Stimulated activated CD4-positive, alpha-beta T cell treated with anti-CD3 and anti-CD28 coated beads, Interleukin-4, amount 100 ng/mL, for 48 hours (primary cell): Measurements from ENCODE around the gene PANX3.
A peak's percentile ranks its signal among the peaks of the same experiment; 100 is the strongest.
"Not testable (repeated sequence)": the region's sequence is repeated elsewhere in the genome, so short reads cannot be mapped to it uniquely, and the experiment has no call there.

Source experiments
- DNase-seq, 2 donors: peaks; one replicate each; pipeline ENCODE4 v3.0.0-alpha.2; 2020; ENCODE audit warnings: low read depth in 2 of 2

The PANX3 gene

DNA sequence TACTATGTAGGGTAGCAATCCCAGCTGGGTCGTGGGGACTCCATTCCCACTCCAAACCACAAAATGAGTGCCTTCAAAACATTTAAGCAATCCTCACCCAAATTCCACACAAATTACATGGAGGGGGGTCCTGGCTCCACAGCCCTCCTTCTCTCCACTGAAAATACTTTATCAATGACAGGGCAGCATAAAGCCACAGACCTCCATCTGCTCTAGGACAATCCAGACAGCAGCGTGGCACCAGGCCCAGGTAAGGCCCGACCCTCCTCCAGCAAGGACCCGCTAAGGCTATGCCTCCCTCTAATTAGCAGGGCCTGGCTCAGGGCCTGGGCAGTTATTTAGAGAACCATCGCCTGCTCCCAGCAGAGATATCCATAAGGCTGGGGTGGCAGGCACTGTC lies at the start of gene PANX3:
PANX3 (plus strand) TSS at position 365 of the 400 bp plus-strand sequence. CDS start 129 bp downstream, outside the sequence.
- no peak for DNase-seq

GRCh38 chr11:124569697-124570096 lies 41.5 kb upstream of the PANX3 start, which contains the start of gene OR8A1:
TSS of gene OR8A1 (plus strand) at chr11:124569997. CDS start at chr11:124570120, 123 bp downstream.
- no peak for DNase-seq

DNA sequence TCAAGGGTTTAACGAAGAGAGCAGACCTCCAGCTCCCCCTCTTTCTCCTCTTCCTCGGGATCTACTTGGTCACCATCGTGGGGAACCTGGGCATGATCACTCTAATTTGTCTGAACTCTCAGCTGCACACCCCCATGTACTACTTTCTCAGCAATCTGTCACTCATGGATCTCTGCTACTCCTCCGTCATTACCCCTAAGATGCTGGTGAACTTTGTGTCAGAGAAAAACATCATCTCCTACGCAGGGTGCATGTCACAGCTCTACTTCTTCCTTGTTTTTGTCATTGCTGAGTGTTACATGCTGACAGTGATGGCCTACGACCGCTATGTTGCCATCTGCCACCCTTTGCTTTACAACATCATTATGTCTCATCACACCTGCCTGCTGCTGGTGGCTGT lies 41.1 kb upstream of the PANX3 start:
- DNase-seq, result no peak

GRCh38 chr11:124577716-124578427 lies 33.4 kb upstream of the PANX3 start:
- no peak for DNase-seq

DNA sequence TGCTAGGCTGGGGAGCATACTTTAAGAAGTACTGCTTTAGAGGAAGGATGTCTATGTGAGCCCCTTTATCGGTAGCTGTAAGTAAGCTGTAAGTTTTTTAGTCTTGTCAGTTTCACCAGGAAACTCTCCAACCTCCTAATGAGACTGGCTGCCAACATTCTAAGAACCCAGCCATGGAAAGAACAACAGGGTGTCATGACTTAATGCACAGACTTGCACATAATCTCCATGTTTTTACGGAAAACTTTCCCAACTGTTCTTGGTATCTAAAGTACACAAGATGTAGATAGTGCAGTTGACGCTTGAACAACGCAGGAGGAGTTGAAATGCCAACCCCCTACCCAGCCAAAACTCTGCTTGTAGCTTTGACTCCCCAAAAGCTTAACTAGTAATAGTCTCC lies 32.5 kb upstream of the PANX3 start:
- DNase-seq, result no peak

GRCh38 chr11:124581817-124582216 lies 29.4 kb upstream of the PANX3 start:
- DNase-seq, result no peak

DNA sequence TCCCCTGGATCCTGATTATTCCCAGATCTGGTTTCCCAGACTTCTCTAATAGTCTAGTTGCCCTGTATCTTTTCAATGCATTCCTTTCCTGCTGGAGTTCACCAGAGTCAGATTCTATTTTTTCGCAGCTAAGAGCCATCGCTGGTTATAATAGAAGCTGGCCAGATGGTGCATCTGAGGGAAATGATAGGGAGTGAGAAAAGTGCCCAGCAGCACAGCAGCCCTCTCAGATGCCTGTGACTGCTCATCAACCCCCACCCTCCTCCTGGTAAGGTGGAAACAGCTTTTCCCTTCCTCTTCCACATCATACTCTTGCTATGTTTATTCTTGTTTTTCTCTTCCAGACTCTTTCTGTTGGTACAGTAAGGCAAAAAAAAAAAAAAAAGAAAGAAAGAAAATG lies 28.7 kb upstream of the PANX3 start:
- DNase-seq, result no peak

- no peak for DNase-seq
Observed at GRCh38 chr11:124583781-124584180, 27.4 kb upstream of the PANX3 start.

DNA sequence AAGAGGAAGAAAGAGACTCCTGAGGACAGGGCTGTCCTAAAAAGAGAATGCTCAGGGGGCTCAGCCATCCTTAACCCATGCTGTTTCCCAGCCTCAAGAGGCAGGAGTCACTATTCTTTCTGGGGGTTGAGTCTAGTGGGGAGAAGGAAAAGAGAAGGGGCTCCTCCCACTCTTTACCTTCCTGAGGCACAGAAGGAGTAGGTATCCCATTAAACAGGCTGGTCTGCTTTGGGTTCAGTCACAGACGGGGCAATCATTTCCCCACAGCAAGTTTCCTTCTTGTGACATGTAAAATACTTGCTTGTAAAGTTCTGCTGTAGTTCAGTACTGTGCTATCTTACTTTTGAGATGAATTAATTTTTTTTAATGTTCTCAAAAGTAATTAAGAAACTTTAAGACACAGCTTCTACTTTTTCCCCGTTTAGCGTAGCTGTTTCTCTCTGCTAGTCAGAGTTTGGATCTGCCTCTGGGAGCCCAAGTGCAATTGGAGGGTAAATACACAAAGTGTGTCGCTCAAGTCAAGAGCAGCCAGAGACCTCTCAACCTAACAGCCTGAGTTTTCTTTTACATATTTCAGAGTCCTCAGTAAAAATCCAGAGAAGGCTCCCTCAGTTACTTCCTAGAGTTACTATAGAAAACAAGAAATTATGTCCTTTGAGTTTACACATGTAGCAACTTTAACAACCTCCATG lies 26.4 kb upstream of the PANX3 start:
- DNase-seq, result no peak

DNA sequence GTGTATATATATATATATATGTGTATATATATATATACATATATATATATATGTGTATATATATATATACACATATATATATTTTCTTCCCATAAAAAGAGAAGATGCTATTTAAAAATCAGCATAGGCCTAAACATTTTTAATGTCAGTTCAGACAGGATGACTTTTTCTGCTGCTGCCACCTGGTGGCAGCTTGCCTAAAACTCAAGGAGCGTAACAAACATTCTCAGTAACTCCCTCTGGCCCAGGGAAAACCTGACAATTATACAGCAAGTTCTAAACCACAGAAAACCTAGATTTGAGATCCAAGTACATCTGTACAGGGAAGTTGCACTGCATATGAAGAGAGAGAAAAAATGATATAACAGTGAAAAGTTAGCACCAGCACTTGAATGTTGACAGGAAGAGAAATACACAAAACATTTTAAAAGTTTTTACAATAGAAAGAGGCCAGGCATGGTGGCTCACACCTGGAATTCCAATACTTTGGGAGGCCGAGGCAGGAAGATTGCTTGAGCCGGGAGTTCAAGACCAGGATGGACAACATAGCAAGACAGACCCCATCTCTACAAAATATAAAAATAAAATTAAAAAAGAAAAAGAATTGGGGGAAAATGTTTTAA lies 24.9 kb upstream of the PANX3 start:
- DNase-seq, result peak; percentile 9 to 28

DNA sequence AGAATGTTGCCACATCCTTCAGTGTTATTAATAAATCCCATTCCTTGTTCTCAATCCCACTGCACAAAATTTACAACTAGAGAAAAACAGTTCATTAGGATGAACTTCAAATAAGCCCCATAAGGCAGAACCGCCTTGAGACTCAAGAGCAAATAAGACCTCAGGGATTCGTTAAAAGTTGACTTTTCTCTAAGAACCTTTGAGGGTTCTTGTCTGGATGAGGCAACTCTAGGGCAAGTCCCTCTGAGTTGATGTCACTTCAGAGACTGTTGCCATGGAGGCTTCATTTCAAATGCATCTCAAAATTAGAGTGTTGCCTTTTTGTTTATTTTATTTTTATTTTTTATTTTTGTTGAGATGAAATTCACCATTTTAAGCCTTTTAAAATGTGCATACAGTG lies 19.8 kb upstream of the PANX3 start:
- no peak for DNase-seq

DNA sequence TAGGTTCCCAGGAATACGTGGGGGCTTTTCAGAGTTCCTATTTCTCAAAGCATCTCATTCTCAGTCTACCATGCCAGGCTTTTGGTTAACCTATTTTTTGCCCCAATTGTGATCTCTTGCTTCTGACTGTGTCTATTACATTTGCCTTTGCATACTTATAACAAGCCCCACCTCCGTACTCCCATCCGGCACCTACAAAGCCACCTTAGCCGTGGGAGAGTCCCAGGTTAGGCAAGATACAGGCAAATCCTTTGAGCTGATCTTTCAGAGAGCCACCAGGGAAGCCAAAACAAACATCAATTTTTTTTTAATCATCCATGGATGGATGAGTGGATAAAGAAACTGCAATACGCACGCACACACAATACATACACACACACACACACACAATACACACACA lies 18.6 kb upstream of the PANX3 start:
- no peak for DNase-seq

GRCh38 chr11:124595302-124595701 lies 15.9 kb upstream of the PANX3 start:
- no peak for DNase-seq

- no peak for DNase-seq
Observed at GRCh38 chr11:124597626-124598025, 13.6 kb upstream of the PANX3 start.

DNA sequence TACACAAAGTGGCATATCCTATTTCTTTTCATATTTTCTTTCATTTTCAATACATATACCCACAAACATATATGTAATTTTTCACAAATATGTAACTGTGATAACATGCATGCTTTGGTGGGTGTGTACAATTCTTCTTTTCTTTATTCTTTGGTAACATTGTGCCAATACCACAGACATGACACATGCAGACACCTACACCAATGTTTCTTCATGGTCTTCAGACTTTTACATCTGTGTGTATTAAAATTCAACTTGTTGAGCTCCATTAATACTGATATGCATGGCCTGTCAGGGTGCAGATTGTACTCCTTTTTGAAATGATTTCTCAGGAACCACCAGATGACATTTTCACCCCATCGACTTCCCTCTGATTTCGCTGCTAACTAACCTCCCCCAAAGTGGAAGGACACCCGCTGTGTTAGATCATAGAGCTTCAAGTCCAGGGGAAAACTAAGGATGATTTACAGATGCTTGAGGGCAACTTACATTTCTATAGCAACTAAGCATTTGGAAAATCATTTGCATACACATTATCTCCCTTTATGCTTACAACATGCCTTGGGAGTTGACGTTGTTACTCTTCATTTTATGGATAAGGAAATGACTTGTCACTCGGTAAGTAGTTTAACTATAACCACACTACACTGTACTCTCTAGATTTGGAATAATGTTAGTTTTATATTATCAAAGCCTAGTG lies 10.5 kb upstream of the PANX3 start:
- no peak for DNase-seq

- no peak for DNase-seq
Observed at GRCh38 chr11:124602193-124602592, 9.0 kb upstream of the PANX3 start.

DNA sequence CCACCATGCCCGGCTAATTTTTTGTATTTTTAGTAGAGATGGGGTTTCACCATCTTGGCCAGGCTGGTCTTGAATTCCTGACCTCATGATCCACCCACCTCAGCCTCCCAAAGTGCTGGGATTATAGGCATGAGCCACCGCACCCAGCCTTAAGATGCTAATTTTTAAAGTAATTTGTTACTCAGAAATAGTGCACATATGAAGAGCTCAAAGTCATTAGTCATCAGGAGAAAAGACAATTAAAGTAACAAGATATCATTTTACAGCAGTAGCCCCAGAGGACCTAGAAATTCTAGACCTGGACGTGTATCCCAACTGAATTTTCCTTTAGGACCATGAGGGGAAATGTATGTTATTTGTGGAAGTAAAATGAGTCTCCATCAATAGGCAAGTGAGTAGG lies 8.5 kb upstream of the PANX3 start:
- not testable (repeated sequence) for DNase-seq

- no peak for DNase-seq
Observed at GRCh38 chr11:124605719-124606118, 5.5 kb upstream of the PANX3 start.

DNA sequence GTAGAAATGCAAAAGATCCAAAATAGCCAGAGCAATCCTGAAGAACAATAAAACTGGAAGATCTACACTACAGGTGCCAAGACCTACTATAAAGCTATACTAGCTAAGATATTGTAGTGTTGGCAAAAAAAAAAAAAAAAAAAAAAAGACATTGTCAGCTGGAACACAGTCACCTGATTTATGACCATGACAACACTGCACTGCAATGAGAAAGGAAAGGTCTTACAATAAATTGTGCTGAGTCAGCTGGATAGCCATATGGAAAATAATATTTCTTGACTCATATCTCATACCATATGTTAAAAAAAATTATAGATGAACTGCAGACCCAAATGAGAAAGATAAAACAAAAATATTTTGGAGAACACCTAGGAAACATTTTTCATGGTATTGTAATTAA lies 3.1 kb upstream of the PANX3 start:
- no peak for DNase-seq

DNA sequence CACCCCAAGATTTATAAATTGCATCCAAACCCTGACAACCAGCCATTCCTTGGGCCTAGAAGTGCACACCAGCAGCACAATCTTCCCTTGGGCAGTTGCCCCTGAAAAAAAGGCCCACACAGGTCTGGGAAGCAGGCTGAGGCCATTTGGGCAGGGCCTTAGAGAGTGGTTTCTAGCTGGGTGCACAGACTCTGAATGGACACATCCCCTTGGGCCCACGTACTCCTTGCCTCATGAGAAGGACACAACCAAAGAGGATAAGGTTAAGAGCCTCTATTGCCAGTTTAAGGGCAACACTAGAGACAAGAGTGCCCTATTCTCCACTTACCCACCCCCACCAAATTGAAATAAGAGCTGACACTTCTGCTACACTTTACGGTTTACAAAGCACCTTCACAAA lies 933 bp upstream of the PANX3 start:
- no peak for DNase-seq

GRCh38 chr11:124612045-124612444 lies 817 bp downstream of the PANX3 start:
- DNase-seq, result no peak

- no peak for DNase-seq
Observed at GRCh38 chr11:124612567-124613246, 1.5 kb downstream of the PANX3 start.
